WTC11 (cell line): ENCODE data around the gene DNAJC18.

ENCODE experiments used
- CREB1 ChIP-seq: sonication (generic); formaldehyde crosslinking; IDR thresholded peaks from 2 replicates; pipeline ENCODE4 v1.8.0; 2023; ENCODE audit warnings: mild to moderate bottlenecking, missing genetic modification reagents
- CTCF ChIP-seq: fragments of 200-600 bp; IDR thresholded peaks from 2 replicates; pipeline ENCODE4 v1.8.0; 2022; ENCODE audit warnings: antibody characterized with exemption
- ETV6 ChIP-seq: sonication (generic); formaldehyde crosslinking; IDR thresholded peaks from 2 replicates; pipeline ENCODE4 v1.8.1; 2022; ENCODE audit warnings: mild to moderate bottlenecking, missing genetic modification reagents
- JUN ChIP-seq: sonication (generic); formaldehyde crosslinking; IDR thresholded peaks from 2 replicates; pipeline ENCODE4 v1.8.0; 2023; ENCODE audit warnings: mild to moderate bottlenecking, missing genetic modification reagents
- NFYB ChIP-seq: sonication (generic); formaldehyde crosslinking; conservative IDR thresholded peaks from 2 replicates; pipeline ENCODE4 v1.8.0; 2022; ENCODE audit warnings: low read depth, missing genetic modification reagents
- NR2C2 ChIP-seq: sonication (generic); formaldehyde crosslinking; IDR thresholded peaks from 2 replicates; pipeline ENCODE4 v1.8.0; 2022; ENCODE audit warnings: mild to moderate bottlenecking, missing genetic modification reagents
- SP1 ChIP-seq: sonication (generic); formaldehyde crosslinking; conservative IDR thresholded peaks from 2 replicates; pipeline ENCODE4 v1.8.1; 2022; ENCODE audit warnings: missing genetic modification reagents
- TEAD1 ChIP-seq: sonication (generic); formaldehyde crosslinking; IDR thresholded peaks from 2 replicates; pipeline ENCODE4 v1.8.0; 2022; ENCODE audit warnings: mild to moderate bottlenecking, missing genetic modification reagents
- TEAD4 ChIP-seq: sonication (generic); formaldehyde crosslinking; IDR thresholded peaks from 2 replicates; pipeline ENCODE4 v1.8.0; 2022; ENCODE audit warnings: mild to moderate bottlenecking, missing genetic modification reagents
- TF ChIP-seq, protein P1 (sequence below): sonication (generic); formaldehyde crosslinking; IDR thresholded peaks from 2 replicates; pipeline ENCODE4 v1.8.0; 2023; ENCODE audit warnings: missing genetic modification reagents
- TF ChIP-seq, protein P2 (sequence below): sonication (generic); formaldehyde crosslinking; IDR thresholded peaks from 2 replicates; pipeline ENCODE4 v1.8.0; 2022; ENCODE audit warnings: mild to moderate bottlenecking, missing genetic modification reagents

DNA sequence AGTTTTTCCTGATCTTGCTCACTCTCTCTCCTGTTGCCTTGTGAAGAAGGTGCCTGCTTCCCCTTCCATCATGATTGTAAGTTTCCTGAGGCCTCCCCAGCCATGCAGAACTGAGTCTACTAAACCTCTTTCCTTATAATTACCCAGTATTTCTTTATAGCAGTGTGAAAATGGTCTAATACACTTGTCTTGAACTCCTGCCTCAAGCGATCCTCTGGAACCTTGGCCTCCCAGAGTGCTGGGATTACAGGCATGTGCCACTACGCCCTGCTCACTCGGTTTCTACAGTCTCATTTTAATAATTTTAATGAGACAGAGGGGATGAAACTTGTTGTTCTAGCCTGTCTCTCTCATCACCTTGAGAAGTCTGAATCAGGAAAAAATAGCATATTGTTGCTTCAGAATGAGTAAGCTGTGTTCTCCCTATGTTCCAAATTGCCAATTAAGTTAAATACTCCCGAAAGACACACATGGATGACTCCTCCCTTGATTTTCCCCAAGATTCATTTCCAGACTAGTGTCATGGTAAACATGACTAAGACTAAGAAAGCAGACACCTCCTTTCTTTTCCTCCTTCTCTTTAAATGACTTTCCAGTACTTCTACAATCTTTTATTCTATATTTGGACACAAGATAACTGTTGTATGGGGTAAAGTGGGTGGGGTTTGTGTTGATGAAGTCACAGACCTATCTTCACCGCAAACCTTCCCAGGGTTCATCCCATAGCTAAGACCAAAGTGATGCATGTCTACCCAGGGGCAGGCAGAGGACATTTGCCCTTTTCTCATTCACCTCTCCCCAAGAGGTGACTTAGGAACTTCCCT is 7.8 kb upstream of the DNAJC18 start:
- TF ChIP-seq NR2C2 (CRISPR knock-in tag) (no peak), CTCF (no peak), TEAD1 (CRISPR knock-in tag) (no peak), TEAD4 (CRISPR knock-in tag) (no peak), SP1 (CRISPR knock-in tag) (no peak), JUN (CRISPR knock-in tag) (no peak), NFYB (CRISPR knock-in tag) (no peak), ETV6 (no peak), CREB1 (CRISPR knock-in tag) (no peak)
- TF ChIP-seq, protein P1, sequence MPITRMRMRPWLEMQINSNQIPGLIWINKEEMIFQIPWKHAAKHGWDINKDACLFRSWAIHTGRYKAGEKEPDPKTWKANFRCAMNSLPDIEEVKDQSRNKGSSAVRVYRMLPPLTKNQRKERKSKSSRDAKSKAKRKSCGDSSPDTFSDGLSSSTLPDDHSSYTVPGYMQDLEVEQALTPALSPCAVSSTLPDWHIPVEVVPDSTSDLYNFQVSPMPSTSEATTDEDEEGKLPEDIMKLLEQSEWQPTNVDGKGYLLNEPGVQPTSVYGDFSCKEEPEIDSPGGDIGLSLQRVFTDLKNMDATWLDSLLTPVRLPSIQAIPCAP (CRISPR knock-in tag): no peak
- TF ChIP-seq, protein P2, sequence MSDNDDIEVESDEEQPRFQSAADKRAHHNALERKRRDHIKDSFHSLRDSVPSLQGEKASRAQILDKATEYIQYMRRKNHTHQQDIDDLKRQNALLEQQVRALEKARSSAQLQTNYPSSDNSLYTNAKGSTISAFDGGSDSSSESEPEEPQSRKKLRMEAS (CRISPR knock-in tag): no peak
